Fibroblast of peridontal ligament (primary cell): Measurements from ENCODE around the gene NMNAT2.
A peak's percentile ranks its signal among the peaks of the same experiment; 100 is the strongest.

Experiments used
- DNase-seq: peaks from one replicate; pipeline ENCODE4 v3.0.0-alpha.2; 2010; ENCODE audit errors: extremely low read depth

Gene NMNAT2

GRCh38 chr1:183313063-183313462 is 105.1 kb downstream of the NMNAT2 start:
- DNase-seq: no peak

DNA sequence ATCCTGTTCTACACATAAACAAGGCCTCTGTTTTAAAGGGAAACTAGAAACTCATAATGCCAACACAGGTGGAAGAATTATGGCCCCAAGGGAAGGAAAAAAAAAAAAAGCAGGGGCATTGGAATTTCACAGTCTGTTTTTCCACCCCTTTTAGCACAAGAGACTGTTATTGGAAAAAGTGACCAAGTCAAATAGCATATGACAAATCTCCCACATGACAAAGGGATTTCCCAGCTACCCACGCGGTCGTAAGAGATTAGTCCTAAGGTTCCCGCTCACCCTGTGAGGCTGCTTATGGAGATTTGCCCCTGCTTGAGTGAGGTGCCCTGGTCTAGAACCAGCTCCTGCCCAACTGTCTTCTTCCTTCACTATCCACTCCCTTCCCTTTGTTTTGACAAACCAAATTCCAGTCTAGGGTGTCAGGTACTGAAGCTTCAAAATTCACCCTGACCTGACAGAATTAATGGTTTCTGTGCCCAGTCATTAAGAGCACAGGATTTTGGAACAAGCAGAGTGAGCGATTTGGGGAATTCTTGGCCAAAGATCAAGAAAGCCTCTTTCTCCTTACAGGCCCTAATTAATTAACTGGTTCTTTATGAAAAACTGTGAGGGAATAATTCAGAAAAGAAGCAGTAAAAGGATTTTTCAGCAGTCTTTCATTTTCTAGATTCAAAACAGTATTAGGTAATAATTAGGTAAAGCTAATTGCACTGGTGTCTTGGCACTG is 107.3 kb downstream of the NMNAT2 start:
- no peak for DNase-seq

GRCh38 chr1:183308719-183309118 is 109.5 kb downstream of the NMNAT2 start:
- no peak for DNase-seq

DNA sequence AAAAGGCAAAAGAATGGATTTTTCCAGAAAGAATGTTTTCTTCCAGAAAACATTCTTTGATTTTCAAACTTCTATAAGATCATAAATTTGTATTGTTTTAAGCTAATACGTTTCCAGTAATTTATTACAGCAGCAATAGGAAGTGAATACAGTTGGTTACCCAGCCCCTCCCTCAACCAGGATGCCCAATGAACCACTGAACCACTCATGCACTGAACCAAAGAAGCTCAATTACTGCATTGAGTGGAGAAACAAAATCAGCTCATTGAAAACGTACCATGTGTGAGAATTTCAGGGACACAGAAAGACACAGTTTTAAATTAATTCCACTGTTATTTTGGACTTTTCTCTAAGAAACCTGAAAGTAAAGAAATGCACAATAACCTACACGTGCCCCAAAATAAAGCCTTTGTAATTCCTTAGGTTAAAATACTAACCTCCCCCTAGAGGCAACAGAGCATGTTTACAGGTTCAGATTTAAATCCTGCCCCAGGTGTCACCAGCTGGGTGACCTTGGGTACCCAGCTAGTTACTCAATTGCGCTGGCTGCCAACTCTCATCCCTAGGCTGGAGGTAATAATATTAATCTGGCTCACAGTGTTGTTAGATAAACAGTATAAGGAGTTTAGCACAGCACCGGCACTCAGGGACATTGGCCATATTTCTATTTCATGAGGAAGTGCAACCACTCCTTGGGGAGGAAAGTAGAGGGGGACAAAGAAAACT is 111.7 kb downstream of the NMNAT2 start:
- DNase-seq: no peak

GRCh38 chr1:183304440-183305107 is 113.6 kb downstream of the NMNAT2 start:
- DNase-seq: no peak

- peak; percentile 52 for DNase-seq
These were observed 114.3 kb downstream of the NMNAT2 start for GRCh38 chr1:183303901-183304300.

DNA sequence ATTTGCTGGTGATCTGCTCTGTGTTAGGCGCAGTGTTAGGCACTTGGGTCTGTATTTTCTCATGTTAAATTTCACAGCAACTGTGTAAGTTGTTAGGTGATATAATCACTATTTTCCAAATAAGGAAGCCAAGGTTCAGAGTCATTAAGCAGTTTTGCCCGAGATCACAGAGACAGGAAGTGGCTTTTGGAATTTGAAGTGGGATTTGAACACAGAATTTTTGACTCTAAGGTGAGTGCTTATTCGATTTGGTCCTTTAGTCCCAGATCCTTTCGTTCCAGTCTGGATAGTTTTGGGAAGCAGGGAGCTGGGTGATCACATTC is 114.9 kb downstream of the NMNAT2 start:
- DNase-seq: no peak

DNA sequence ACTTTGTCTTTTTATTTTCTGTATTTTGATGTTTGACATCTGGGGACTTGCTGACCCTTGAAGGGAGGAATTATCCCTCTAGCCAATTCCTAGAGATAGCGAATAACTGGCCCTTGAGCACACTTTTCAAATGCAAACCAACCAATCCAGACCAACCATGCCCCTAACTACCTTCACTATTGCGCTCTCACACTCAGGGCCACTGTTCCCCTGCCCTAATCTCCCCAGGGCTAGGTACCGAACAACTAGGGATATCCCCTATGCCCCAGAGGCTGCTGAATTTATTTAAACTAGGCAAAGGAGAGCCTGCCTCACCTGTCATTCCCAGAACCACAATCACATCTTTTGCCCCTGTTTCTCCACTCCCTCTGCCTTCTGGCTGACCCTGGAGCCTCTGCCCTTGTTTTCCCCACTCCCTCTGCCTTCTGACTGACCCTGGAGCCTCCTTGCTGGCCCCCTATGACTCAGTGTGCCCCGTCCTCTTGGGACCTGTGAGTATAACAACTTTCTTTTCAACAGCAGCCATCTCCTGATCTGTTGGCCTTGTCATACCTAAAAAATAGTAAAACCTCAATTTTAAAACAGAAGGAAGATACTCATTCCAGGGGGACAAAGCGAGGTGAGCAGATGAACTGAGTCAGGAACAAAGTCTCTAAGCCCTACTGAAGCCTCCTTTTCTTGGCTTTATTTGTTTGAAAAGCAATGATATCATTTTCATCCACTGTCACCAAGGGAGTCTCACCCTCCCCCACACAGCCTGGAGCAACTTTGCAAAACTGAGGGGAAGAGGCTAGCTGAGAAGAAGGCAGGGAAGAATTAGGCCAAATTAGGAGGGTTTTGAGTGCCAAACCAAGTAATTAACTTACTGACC is 115.5 kb downstream of the NMNAT2 start:
- no peak for DNase-seq

DNA sequence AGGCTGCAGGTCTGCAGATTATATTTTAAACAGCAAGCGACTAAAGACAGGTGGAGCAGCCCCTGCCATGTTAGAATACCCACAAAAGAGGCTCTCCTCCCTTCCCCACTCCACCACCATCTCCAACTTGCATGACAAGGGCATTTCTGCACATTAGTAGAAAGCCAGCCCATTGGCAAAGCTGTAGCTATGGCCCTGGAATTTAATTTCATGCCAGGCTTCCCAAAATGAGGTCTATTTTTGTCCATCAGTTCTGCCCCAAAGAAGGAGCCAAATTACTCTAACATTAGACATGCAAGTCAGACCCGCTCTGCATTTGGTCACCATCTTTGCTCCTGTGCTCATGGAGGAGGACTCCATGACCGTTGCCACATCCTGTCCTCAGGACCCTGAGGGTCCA is 116.9 kb downstream of the NMNAT2 start:
- no peak for DNase-seq

DNA sequence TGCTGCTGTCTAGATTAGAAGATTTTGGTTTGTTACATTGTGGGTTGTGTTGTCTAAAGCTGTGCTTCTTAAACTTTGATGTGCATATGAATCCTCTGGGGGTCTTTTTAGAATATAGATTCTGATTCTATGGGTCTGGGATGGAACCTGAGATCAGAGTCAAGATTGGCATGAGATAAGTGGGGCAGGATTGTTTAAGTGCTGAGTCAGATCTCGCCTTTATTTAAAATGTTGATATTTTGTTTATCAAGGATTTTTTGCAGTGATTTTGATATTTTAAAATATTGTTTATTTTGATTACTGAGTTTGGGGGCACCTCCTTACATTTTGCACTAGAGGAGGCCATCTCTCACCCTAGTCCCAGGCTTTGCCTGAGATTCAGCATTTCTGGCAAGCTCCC is 117.4 kb downstream of the NMNAT2 start:
- DNase-seq: no peak

DNA sequence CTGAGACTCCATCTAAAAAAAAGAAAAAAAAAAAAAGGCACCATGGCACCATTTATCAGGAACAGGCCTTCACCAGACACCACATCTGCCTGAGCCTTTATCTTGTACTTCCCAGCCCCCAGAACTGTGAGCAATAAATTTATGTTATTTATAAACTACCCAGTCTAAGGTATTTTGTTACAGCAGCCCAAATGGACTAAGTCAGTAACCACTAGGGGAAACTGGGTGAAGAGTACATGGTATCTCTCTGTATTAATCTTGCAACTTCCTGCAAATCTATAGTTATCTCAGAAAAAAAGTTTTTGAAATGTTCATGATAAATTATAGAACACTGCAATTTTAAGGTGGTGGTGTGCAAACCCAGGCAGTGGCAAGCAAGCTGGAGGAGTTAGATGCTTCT is 117.8 kb downstream of the NMNAT2 start:
- no peak for DNase-seq

DNA sequence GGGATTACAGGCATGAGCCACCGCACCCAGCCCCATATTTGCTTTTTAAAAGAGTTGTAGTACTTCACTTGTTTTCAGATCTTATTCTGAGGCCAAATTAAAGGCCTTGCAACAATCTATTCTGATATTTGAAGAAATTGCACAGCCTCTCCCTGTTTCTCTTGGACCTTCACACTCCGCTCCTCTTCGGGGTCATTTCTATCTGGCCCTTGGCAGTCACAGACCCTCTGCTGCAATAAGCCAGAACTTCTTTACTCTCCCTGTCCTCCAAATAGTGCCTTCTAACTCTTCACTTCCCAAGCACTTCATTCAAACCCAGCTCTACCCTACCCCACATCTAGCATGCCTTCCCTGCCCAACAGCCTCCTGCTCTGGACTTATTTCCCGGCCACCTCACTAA is 121.4 kb downstream of the NMNAT2 start:
- DNase-seq: no peak

DNA sequence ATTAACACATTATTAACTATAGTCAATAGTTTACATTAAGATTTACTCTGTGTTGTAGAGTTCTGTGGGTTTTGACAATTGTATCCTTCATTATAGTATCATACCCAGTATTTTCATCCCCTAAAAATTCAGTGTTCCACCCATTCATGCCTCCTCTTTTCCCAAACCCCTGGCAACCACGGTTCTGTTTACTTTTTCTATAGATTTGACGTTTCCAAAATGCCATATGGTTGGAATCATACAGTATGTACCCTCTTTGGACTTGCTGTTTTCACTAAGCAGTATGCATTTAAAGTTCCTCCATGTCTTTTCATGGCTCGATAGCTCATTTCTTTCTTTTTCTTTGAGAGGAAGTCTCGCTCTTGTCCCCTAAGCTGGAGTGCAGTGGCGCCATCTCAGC is 122.7 kb downstream of the NMNAT2 start:
- no peak for DNase-seq

DNA sequence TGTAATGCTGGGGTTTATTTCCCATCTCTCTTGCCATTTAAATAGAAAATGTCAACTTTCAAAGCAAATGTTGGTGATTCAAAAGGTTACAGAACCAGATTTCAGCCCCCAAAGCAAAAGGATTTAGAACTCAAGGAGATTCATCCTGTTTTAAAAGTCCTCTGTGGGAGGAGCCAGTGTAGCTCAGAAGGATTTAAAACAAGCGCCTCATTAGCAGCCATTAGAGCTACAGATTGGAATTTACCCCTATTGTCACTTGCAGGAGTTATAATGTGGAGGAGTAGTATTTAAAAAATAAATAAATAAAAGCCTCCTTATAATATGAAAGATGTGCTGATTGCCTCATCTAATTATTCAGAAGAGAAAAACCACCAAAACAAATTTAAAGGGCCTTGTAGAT is 124.3 kb downstream of the NMNAT2 start:
- DNase-seq: no peak

DNA sequence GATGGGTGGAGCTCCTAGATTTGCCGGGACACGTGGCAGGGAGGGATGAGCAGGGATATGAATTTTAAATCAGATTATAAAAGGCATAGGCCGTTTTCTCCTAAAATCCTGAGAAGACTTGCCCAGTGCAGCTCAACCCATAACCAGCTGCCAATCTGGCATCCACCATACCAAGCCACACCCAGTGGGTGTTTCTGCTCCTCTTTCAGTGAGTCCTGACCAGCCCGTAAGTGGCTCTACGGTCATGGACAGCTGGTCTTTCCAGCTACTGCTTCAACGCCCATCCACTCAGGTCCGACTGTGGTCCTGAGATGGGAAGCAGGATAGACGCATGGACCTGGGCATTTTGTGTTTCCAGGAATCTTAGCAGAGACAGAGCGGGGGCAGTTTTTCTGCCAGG is 124.9 kb downstream of the NMNAT2 start:
- no peak for DNase-seq

- DNase-seq: peak; percentile 76
These were observed 126.2 kb downstream of the NMNAT2 start for GRCh38 chr1:183291802-183292514.

DNA sequence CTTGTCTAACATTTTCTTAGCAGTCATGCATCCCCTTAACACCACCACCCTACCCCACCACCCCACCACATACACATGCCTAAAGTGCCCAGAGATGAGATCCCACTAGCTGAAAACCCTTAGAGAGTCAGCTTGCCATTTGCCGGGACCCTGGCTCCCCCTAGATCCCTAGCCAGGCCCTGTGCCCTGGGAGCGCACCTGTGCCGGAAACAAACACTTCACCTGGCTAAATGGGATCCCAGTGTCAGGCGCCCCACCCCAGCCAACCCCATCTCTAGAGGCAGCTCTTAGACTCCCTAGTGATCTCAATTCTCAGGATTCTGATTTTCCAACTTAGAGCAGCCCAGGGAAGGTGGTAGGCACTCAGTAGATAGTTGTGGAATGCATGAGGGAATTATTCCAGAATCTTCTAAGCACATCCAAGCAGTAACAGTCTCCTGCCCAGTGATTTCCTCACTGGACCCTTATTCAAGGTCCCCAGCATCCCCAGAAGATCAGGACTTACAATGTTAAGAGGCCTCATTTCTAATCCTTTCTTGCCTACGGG is 126.9 kb downstream of the NMNAT2 start:
- DNase-seq: no peak

DNA sequence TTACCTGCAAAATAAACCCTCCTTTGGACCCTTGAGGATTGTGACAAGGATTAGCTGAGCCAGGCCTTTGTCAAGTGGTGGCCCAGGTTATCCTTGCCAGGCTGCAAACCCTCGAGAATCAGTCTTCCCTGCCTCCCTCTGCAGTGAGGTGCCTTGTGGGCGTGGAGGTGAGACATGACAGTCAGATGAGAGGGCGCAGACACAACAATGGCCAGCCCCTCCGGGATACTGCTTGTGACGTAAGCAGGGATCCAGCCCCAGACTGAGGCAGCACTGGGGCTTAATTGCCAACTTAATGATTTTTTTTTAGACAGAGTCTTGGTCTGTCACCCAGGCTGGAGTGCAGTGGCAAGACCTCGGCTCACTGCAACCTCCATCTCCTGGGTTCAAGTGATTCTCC is 127.6 kb downstream of the NMNAT2 start:
- DNase-seq: no peak

DNA sequence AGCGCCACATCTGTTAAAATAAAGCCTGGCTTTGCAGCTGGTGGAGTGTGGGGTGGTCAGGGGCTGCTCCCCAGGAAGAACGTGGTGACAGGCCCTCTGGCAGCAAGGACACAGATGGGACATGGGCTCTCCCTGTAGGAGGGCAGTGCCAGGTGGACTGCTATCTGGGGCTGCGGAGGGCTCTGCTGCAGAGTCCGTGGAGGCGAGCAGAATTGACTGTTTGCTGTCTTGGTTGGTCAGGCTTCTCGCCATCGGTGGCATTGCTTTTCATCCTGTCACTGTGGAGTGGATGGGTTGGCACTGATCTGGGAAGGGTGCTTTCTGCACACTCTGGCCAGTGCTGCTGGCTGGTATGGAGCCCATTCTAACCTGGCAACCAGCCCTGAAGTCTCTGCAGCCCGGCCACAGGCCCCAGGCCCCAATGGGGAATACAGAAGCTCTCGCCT is 129.1 kb downstream of the NMNAT2 start:
- DNase-seq: no peak

DNA sequence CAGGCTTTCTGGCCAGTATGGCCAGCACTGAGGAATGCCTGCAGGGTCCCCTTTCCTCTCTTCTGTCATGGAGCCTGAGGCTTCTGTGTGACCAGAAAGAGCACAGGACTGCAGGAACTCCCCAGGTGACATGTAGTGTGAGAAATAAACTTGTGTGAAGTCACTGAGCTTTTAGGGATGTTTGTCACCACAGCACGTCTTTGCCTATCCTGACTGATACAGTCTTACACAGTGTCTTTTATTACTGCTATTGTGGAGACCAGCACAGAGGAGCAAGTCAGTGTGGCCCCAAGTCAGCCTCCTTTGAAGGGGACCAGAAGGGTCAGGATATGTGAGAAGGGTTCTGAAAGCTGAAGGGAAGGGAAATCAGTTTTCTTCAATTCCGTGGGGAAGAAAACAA is 129.6 kb downstream of the NMNAT2 start:
- no peak for DNase-seq

GRCh38 chr1:183287191-183287675 is 130.9 kb downstream of the NMNAT2 start:
- no peak for DNase-seq
